HG02678 (cell line): ENCODE data around the gene CYBRD1.
"Not testable (repeated sequence)": the region's sequence is repeated elsewhere in the genome, so short reads cannot be mapped to it uniquely, and the experiment has no call there.

Source experiments
- ATAC-seq: cut with Tn5 transposase; IDR thresholded peaks from one replicate; pipeline ENCODE4 v1.9.1; 2021; ENCODE audit warnings: mild to moderate bottlenecking, moderate library complexity; ENCODE audit not compliant: unreplicated experiment

Gene CYBRD1

GRCh38 chr2:171522052-171522787 is at the start of gene CYBRD1:
Gene CYBRD1, plus strand, starts transcription at chr2:171522474. Its CDS starts 72 bp downstream, at chr2:171522546.
- ATAC-seq, result peak; percentile 59

- ATAC-seq, result no peak
Observed at GRCh38 chr2:171475979-171476378, 46.3 kb upstream of the CYBRD1 start.

- ATAC-seq, result no peak
Observed at GRCh38 chr2:171478345-171478744, 43.9 kb upstream of the CYBRD1 start.

GRCh38 chr2:171479154-171479814 is 43.0 kb upstream of the CYBRD1 start:
- no peak for ATAC-seq

GRCh38 chr2:171480908-171481307 is 41.4 kb upstream of the CYBRD1 start:
- ATAC-seq, result no peak

- ATAC-seq, result no peak
Observed at GRCh38 chr2:171482308-171482707, 40.0 kb upstream of the CYBRD1 start.

GRCh38 chr2:171482877-171483276 is 39.4 kb upstream of the CYBRD1 start:
- no peak for ATAC-seq

- ATAC-seq, result no peak
Observed at GRCh38 chr2:171483793-171484192, 38.5 kb upstream of the CYBRD1 start.

- ATAC-seq, result no peak
Observed at GRCh38 chr2:171485116-171485515, 37.2 kb upstream of the CYBRD1 start.

- ATAC-seq, result no peak
Observed at GRCh38 chr2:171487201-171487600, 35.1 kb upstream of the CYBRD1 start.

GRCh38 chr2:171487803-171488259 is 34.4 kb upstream of the CYBRD1 start:
- no peak for ATAC-seq

- no peak for ATAC-seq
Observed at GRCh38 chr2:171490577-171490976, 31.7 kb upstream of the CYBRD1 start.

GRCh38 chr2:171491292-171491691 is 31.0 kb upstream of the CYBRD1 start:
- ATAC-seq, result no peak

GRCh38 chr2:171492664-171493063 is 29.6 kb upstream of the CYBRD1 start:
- ATAC-seq, result no peak

- not testable (repeated sequence) for ATAC-seq
Observed at GRCh38 chr2:171497664-171498063, 24.6 kb upstream of the CYBRD1 start.

GRCh38 chr2:171505374-171505773 is 16.9 kb upstream of the CYBRD1 start:
- no peak for ATAC-seq

- peak; percentile 75 for ATAC-seq
Observed at GRCh38 chr2:171509945-171510731, 12.1 kb upstream of the CYBRD1 start.

- ATAC-seq, result no peak
Observed at GRCh38 chr2:171512014-171512413, 10.3 kb upstream of the CYBRD1 start.

GRCh38 chr2:171512683-171513195 is 9.5 kb upstream of the CYBRD1 start:
- ATAC-seq, result no peak

- ATAC-seq, result peak; percentile 59
Observed at GRCh38 chr2:171513719-171514160, 8.5 kb upstream of the CYBRD1 start.

- ATAC-seq, result no peak
Observed at GRCh38 chr2:171514908-171515582, 7.2 kb upstream of the CYBRD1 start.
